ENCODE results near the gene ZNF608. TPM values are rescaled to one million over a fixed set of nuclear protein-coding genes. Genes with fewer than 3 reads are reported as not detected.

The ZNF608 gene
- total and polyA plus RNA-seq, 2 donors (not counting 3 experiments of a cell fraction or from before 2014, with no cell fraction given) = 16.2 to 33.6 TPM

DNA sequence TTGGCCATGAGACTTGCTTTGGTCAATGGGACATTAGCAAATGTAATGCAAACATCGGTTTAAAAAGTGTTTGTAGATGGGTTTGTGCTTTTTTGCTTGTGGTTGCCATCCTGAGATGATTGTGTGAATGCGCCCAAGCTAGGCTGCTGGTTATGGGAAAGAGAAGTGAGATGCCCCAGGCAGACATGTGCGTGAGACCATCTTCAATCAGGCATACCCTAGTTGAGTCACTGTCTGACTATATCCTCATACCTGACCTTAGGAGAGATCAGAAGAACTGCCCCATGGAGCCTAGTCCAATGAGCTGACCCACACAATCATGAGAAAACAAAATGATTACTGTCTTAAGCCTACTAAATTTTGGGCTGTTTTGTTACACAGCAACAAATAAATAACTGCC lies 36.8 kb upstream of the ZNF608 start:
- Histone ChIP-seq H3K9me3 (replicated peaks; ENCODE audit: control insufficient read depth, insufficient read depth, low read length) (no peaks in the 10 kb centered on the region), H3K4me3 (replicated peaks in 1 of 3; ENCODE audit: insufficient read depth in 1 of 3, low read depth in 1 of 3, low read length in 3 of 3) (no peak overlapping the region), H3K79me2 (ENCODE audit: control insufficient read depth, insufficient read depth, low read length) (no peaks in the 10 kb centered on the region), H2AFZ (ENCODE audit: low read depth, low read length) (no peak overlapping the region), H3K9ac (replicated peaks; ENCODE audit: extremely low read depth, insufficient read depth, low read length) (no peak overlapping the region), H3K4me2 (ENCODE audit: insufficient read depth, low read length) (no peak overlapping the region), H3K9me1 (replicated peaks; ENCODE audit: control insufficient read depth, extremely low read depth, insufficient read depth, low read length) (no peaks in the 10 kb centered on the region), H3K4me1 (ENCODE audit: control insufficient read depth, extremely low read depth, insufficient read depth, low read length) (no peaks in the 10 kb centered on the region), H3K36me3 (ENCODE audit: control insufficient read depth in 2 of 2, extremely low read depth in 1 of 2, insufficient read depth in 2 of 2, low read length in 2 of 2) (no peaks in the 10 kb centered on the region), H3K27ac (ENCODE audit: insufficient read depth, low read depth, low read length) (no peak overlapping the region), H4K20me1 (replicated peaks; ENCODE audit: control insufficient read depth, extremely low read depth, insufficient read depth, low read length) (no peaks in the 10 kb centered on the region), H3K27me3 (ENCODE audit: control insufficient read depth in 2 of 2, insufficient read depth in 2 of 2, low read length in 2 of 2) (no peaks in the 10 kb centered on the region)
- DNase-seq (ENCODE audit: low read depth, low spot score) = no peak
- POLR2A ChIA-PET = no interaction called here
- TF ChIP-seq EZH2 (IDR thresholded peaks at IDR 0.05; ENCODE audit: borderline replicate concordance, low read depth, low read length, severe bottlenecking) = no peak
- no peak for TF ChIP-seq MYC (IDR thresholded peaks at IDR 0.05; ENCODE audit: low read depth, low read length)
- no peak for TF ChIP-seq POLR2A (IDR thresholded peaks at IDR 0.05; ENCODE audit: low read depth, low read length)
- no peak for TF ChIP-seq POLR2AphosphoS5 (IDR thresholded peaks at IDR 0.05; ENCODE audit: insufficient read depth, low read depth, low read length)
- TF ChIP-seq, protein P1, sequence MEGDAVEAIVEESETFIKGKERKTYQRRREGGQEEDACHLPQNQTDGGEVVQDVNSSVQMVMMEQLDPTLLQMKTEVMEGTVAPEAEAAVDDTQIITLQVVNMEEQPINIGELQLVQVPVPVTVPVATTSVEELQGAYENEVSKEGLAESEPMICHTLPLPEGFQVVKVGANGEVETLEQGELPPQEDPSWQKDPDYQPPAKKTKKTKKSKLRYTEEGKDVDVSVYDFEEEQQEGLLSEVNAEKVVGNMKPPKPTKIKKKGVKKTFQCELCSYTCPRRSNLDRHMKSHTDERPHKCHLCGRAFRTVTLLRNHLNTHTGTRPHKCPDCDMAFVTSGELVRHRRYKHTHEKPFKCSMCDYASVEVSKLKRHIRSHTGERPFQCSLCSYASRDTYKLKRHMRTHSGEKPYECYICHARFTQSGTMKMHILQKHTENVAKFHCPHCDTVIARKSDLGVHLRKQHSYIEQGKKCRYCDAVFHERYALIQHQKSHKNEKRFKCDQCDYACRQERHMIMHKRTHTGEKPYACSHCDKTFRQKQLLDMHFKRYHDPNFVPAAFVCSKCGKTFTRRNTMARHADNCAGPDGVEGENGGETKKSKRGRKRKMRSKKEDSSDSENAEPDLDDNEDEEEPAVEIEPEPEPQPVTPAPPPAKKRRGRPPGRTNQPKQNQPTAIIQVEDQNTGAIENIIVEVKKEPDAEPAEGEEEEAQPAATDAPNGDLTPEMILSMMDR (IDR thresholded peaks at IDR 0.05; ENCODE audit: extremely low read depth in 1 of 2, insufficient read depth in 1 of 2, low read depth in 1 of 2, low read length in 2 of 2) = no peak
- TF ChIP-seq GATA2 (IDR thresholded peaks at IDR 0.05; ENCODE audit: insufficient read depth, insufficient read length, low read depth, low read length) = no peak
- no peak for TF ChIP-seq FOS (IDR thresholded peaks at IDR 0.05; ENCODE audit: borderline replicate concordance, insufficient read depth, low read length)
- TF ChIP-seq JUN (IDR thresholded peaks at IDR 0.05; ENCODE audit: borderline replicate concordance, insufficient read depth, insufficient read length, low read depth) = no peak
- TF ChIP-seq, protein P2, sequence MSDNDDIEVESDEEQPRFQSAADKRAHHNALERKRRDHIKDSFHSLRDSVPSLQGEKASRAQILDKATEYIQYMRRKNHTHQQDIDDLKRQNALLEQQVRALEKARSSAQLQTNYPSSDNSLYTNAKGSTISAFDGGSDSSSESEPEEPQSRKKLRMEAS (IDR thresholded peaks at IDR 0.05; ENCODE audit: insufficient read depth, insufficient read length) = no peak
- dilution Hi-C loops (cut with MboI; ENCODE audit: extremely low pct_ligation_motif_present, low sequenced_read_pairs) = no loop called here
- CTCF ChIA-PET = no interaction called here
- no TSS peak for BruUV-seq (replicated peaks)
- intact Hi-C loops (cut with micrococcal nuclease) = no loop called here
- FAIRE-seq = no peak
